Muscle of arm (tissue), 14 donors: ENCODE results near the gene SLC1A2. TPM values are rescaled to one million over a fixed set of nuclear protein-coding genes. Genes with fewer than 3 reads are reported as not detected.
A peak's percentile ranks its signal among the peaks of the same experiment; 100 is the strongest.

Experiments used
- DNase-seq: peaks from one replicate; pipeline ENCODE4 v3.0.0-alpha.2; 2013
- long read RNA-seq, 11 donors: transcript quantifications; one replicate each; lab custom pipeline, GENCODE V29; 2026
- polyA plus RNA-seq, 12 donors: library from polyadenylated mRNA; unstranded; fragments of 120-200 nt; gene quantifications; one replicate each; pipeline ENCODE4 v1.2.1, GENCODE V29; 2013; ENCODE audit not compliant: insufficient read length in 12 of 12

Gene SLC1A2
- polyA plus RNA-seq: 1 to 10 TPM in 4 of 12 donors, under 1 TPM in 6, not detected in 2; 0.49 to 2.1 (median 0.82) TPM
- long read RNA-seq, donor 1: 0 reads
- long read RNA-seq, donor 2: 0 reads
- long read RNA-seq, donor 3: 0 reads
- long read RNA-seq, donor 4: 0 reads
- long read RNA-seq, donor 5: 0 reads
- long read RNA-seq, donor 6: 0 reads
- long read RNA-seq, donor 7: 0 reads
- long read RNA-seq, donor 8: 0 reads
- long read RNA-seq, donor 9: 0 reads
- long read RNA-seq, donor 10: 0 reads
- long read RNA-seq, donor 11: 0 reads

- no peak for DNase-seq
Observed at GRCh38 chr11:35419184-35419829, at the start of gene SLC1A2. Gene SLC1A2 (minus strand): TSS chr11:35419558. CDS start chr11:35418966, 592 bp downstream.

- no peak for DNase-seq
Observed at GRCh38 chr11:35466058-35466457, 46.7 kb upstream of the SLC1A2 start.

GRCh38 chr11:35464308-35464707, 45.0 kb upstream of the SLC1A2 start:
- DNase-seq: no peak

- no peak for DNase-seq
Observed at GRCh38 chr11:35463331-35463751, 44.0 kb upstream of the SLC1A2 start.

- DNase-seq: no peak
Observed at GRCh38 chr11:35461917-35462538, 42.7 kb upstream of the SLC1A2 start.

- DNase-seq: no peak
Observed at GRCh38 chr11:35459489-35459888, 40.1 kb upstream of the SLC1A2 start.

- DNase-seq: no peak
Observed at GRCh38 chr11:35458846-35459245, 39.5 kb upstream of the SLC1A2 start.

GRCh38 chr11:35454362-35454761, 35.0 kb upstream of the SLC1A2 start:
- no peak for DNase-seq

GRCh38 chr11:35436581-35437250, 17.4 kb upstream of the SLC1A2 start:
- DNase-seq: no peak

- no peak for DNase-seq
Observed at GRCh38 chr11:35433588-35433987, 14.2 kb upstream of the SLC1A2 start.

- no peak for DNase-seq
Observed at GRCh38 chr11:35432464-35432863, 13.1 kb upstream of the SLC1A2 start.

- peak; percentile 52 for DNase-seq
Observed at GRCh38 chr11:35427071-35427470, 7.7 kb upstream of the SLC1A2 start.

GRCh38 chr11:35426351-35426750, 7.0 kb upstream of the SLC1A2 start:
- no peak for DNase-seq

- no peak for DNase-seq
Observed at GRCh38 chr11:35425603-35426212, 6.3 kb upstream of the SLC1A2 start.

- no peak for DNase-seq
Observed at GRCh38 chr11:35424157-35424940, 5.0 kb upstream of the SLC1A2 start.

- no peak for DNase-seq
Observed at GRCh38 chr11:35420371-35420770, 1.0 kb upstream of the SLC1A2 start.

GRCh38 chr11:35419830-35420333, 524 bp upstream of the SLC1A2 start:
- DNase-seq: no peak

- no peak for DNase-seq
Observed at GRCh38 chr11:35418282-35419183, 825 bp downstream of the SLC1A2 start.

GRCh38 chr11:35415487-35415886, 3.9 kb downstream of the SLC1A2 start:
- DNase-seq: no peak

GRCh38 chr11:35414776-35415175, 4.6 kb downstream of the SLC1A2 start:
- no peak for DNase-seq
